NCI-H748 (cell line): ENCODE data around the gene NF1.
"Not testable (repeated sequence)": the region's sequence is repeated elsewhere in the genome, so short reads cannot be mapped to it uniquely, and the experiment has no call there.

ENCODE experiments used
- DNase-seq: peaks from one replicate; lab custom pipeline; 2025; ENCODE audit not compliant: unreplicated experiment; lab: John Stamatoyannopoulos, UW

The NF1 gene

DNA sequence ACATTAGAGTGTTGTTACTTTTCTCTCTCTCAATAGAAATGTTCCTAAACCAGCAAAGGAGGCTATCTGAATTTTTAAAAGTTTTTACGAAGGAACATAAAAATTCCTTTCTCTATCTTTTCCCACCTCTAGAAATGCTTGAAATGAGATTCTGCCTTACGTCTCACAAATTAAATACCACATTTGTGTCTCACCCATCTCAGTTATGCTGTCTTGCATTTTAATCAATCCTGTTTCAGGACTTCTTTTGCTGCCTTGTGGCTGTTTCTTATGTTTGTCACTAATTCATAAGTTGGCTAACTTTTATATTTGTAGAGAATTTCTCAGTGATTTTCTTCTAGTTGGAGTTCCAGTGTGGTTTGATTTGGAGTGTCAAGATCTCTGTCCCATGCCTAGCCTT, 198.8 kb downstream of the NF1 start:
- no peak for DNase-seq

DNA sequence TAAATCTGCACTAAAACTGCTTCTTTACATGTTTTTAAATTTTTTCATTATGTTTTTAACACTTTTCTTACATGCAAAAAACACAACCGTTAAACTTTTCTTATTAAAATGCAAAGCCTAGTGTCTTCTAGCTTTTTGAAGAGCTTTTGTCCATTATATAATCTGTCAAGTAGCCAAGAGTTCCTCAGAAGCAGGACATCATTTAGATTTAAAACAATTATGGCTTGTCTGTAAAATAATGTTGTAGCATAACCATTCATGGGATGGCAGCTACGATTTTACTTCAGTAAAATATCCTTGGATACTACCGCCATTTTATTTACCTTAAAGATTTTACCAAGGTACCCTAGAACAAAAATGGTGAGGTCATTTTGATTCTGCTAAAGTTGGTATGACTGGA, 199.5 kb downstream of the NF1 start:
- no peak for DNase-seq

DNA sequence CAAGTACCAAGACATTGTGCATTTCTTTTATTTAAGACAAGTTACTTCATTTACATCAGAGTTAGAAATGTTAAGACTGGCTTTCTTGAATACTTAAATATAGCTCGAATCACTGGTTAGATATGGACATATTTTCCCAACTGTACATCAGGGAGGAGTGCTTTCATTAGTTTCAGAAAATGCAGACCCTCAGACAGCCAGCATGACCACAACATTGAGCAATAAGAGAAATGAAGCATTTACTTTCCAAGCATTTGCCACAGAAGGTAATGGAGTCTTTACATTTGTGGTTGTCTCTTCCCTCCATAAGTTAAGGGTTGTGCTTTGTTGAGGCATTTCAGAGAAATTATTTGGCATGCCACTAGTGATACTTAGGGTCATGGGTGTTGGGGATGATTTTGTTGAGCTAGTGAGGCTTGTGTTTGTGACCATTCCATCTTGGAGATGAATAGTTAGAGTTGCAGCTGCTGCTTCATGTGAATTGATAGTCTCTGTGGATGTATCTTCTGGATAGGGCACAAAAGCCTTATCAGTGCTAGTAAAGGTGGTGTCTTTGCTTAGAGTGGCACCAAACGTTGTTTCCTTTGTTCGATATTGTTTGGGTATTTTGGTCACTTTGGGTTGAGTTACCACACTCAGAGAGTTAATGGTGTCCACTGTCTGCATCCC, 200.2 kb downstream of the NF1 start:
- no peak for DNase-seq

DNA sequence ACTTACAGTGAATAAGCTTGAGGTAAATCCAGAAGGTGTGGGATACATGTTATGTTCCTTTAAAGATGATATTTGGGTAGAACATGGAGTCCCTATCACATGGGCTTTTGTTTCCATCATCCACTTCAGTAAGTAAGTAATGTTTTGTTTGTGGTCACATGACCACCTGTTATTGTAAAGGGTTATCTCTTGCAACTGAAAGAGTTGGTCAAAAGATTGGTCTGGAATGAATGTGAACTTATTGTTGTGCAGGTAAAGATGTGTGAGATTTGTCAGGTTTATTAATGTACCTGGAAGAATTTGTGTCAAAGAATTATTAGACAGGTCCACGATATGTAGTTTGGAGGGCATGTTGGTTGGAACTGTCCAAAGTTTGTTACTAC, 200.7 kb downstream of the NF1 start:
- no peak for DNase-seq

DNA sequence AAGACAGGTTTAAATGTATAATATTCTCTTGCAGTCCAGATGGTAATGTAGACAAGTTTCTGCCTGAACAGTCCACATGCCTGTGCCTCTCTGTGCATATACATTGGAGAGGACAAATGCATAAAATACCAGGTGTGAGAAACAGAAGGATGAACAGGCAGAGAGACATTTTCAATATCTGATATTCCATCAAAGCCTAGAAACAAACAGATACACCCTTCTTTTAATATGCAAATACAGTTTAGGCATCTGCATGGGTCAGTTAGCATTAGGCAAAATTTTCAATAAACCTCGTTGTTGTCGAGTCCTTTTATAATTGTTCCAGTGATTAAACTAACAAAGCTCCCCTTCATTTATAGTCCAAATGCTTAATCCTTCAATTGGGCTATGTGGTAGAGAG, 201.4 kb downstream of the NF1 start:
- no peak for DNase-seq

DNA sequence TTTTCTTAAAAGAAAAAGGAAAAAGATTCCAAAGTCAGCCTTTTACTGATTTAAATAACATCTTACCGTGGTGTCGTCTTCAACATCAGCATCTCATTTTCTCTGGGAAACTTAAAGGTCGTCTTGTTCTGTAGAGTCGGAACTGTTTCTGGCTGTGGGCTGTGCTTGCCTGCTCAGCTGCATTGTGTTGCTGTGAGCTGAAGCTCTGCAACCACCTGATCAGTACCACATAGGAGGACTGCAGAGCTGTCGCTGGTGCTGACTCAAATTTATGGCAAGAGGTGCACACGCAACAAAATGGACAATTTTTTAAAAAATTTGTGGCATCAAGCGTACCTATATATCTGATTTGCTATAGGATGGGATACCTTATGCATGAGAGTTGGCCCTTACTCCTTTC, 202.3 kb downstream of the NF1 start, which contains the start of gene OMG:
Gene OMG, minus strand, starts transcription at position 150 of the 400 bp plus-strand sequence. CDS start 908 bp downstream, outside the sequence.
- no peak for DNase-seq

DNA sequence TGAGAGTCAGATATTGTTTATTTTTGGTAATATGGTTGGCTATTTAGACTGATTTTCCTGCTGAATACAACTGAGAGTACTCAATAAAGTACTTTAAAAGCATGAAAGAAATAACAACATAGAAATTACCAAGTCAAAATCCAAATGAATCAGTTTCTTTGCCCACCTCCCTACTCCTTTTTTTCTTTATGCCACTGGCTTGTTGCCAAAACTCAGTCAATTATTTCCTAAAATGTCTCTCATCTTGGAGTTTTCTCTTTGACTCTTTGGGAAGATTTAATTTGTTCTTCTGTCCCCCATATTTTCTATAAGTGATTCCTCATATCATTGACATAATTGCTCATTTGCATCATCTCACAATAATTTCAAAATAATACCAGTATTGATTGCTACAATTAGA, 204.8 kb downstream of the NF1 start:
- DNase-seq, result no peak

DNA sequence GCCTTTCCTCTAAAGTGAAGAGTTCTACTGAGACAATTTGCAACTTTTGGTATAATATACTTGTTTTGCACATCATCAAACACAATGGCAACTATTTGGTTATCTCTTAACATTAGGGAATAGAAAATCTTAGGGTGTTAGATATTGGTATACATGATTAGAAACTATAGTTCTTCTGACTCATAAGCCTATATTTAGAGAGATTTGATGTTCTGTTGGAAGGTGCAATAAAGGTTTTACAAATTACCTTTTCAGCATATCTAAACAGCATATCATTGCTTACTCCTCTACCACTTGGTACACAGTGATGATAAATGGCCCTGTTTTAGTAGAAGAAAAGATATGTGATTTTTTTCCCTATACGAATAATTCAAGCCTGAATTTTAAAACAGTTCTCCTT, 212.9 kb downstream of the NF1 start:
- no peak for DNase-seq

DNA sequence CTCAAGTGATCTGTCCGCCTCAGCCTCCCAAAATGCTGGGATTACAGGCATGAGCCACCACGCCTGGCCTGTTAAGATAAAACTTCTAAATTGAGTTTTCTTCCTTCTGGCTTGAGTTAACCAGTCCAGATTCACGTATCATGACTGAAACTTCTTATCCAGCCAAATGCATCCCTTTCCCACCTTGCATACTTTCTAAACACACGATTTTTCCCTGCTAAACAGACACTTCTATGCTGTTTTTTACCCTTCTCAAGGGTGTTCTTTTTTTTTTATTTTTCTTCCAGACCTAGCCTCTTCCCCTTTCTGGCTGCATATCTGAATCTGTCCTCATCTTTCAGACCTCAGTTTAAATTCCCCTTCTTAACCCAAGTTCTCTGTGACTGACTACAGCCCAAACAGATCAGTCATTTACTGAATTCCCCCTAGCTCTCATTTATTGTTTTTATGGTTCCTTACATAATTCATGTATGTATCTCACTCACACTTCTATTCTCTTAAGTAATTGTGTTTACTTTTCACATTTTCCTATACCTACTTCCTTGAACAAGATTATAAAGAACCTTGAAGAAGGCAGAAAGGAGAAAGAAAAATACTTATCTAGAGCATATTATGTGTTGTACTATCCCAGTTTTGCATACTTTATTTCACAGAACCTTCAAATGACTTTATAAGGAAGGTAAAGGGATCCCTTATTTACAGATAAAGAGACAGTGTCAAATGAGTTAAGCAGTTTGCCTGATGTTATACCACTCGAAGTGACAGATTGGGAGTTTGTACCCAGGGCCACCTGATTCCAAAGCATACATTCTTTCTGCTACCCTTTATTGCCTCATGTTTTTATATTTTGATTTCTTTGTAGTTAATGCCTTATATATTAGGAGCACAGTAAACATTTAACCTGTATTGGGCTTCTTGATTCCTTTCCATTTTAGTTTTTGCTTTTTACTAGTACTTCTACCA, 213.9 kb downstream of the NF1 start:
- no peak for DNase-seq

DNA sequence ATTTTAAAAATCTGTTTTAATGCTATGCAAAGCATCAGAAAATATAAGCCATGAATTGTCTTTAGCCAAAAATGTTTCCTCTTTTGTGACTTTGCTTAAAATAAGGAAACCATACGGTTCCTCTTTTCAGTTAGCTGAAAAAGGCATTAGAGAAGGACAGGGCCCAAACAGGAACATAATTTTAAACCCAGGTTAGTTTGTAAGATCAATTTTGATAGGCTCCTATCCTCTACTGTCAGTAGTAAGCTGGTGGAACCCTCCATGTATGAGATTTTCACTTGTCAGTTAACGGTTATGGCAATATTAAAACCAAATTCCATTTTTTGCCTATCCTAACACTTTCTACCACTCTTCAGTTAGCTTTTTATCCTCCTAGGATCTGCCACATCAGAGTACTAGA, 214.8 kb downstream of the NF1 start:
- DNase-seq, result no peak

DNA sequence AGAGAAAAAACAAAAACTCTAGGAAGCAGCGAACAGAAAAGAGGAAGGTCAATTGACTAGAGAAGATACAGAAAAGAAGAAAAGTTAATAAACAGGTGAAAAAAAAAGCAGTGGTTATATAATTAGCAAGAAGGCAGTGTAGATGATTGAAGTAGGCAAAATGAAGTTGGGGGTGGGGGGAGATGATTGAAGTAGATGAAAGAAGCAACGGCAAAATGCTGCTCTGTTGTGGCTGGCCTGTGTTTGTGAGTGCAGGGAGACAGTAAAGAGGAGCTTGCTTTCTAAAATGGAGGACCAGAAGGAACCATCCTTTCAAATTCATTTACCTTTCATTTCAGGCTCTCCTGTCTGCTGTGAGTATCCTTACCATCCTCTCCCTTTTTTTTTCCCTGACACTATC, 215.5 kb downstream of the NF1 start:
- no peak for DNase-seq

DNA sequence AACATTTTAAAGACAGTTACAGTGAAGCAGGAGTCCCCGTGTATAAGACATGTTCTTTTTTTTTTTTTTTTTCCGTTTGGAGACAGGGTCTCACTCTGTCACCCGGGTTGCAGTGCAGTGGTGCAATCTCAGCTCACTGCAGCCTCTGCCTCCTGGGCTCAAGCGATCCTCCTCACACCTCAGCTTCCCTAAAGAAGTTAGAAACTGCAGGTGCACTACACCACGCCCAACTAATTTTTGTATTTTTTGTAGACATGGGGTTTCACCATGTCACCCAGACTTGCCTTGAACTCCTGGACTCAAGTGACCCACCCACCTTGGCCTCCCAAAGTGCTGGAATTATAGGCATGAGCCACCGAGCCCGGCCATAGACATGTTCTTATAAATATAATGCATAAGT, 216.1 kb downstream of the NF1 start:
- DNase-seq, result no peak

DNA sequence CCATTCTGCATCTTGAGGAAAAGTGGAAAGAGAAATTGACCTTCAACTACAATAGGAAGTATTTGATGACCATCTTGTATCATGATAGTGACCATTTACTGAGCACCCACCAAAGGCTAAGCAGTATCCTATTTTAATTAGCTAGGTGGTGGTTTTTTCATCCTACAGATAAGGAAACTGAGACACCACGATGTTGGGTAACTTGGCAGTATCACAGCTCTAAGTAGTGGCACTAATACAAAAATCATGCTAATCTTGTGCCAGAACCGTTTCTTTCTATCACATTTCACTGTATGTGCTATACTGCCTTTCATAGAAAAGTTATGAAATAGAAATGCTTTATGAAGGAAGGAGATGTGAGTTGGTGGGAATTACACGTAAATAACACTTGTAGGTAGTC, 216.7 kb downstream of the NF1 start:
- DNase-seq, result no peak

DNA sequence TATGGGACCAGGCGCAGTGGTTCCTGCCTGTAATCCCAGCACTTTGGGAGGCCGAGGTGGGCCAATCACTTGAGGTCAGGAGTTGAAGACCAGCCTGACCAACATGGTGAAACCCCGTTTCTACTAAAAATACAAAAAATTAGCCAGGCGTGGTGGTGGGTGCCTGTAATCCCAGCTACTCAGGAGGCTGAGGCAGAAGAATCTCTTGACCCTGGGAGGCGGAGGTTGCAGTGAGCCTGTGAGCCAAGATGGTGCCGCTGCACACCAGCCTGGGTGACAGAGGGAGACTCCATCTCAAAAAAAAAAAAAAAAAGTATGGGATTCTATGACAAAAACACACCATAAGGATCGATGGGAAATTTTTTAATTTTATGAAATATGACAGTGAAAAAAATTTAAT, 217.4 kb downstream of the NF1 start:
- not testable (repeated sequence) for DNase-seq

DNA sequence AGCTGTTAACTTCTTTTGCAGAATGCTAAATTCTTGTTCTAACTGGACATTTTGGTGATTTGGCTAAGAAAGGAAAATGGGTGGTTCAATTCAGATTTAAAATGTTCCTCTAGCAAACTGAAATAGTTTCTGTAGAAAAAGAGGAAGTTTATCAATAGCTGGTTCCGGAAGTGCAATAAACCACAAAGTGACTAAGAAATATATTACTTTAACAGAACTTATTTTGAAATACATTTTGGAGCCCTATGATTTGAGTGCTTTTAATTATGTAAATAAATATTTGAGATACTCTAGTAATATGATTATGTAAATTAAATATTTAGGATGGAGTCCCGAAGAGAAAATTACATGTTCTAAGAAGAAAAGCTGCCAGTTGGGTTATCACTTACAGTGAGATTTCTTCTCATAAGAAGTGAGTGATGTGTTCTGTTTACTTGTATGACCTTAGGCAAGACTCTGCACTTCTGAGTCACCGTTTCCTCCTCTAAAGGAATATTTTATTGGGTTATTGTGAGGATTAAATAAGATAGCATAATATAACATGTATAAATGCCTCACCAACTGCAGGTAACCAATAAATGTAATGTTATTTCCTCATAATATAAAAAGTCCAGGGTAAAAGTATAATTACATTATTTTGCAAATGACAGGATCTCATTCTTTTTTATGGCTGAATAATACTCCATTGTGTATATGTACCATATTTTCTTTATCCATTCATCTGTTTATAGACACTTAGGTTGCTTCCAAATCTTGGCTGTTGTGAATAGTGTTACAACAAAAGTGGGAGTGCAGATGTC, 219.4 kb downstream of the NF1 start, which contains the start of gene EVI2B:
Gene EVI2B, minus strand, starts transcription at position 73 of the 800 bp plus-strand sequence. CDS start 8,445 bp downstream, outside the sequence.
- DNase-seq, result no peak

DNA sequence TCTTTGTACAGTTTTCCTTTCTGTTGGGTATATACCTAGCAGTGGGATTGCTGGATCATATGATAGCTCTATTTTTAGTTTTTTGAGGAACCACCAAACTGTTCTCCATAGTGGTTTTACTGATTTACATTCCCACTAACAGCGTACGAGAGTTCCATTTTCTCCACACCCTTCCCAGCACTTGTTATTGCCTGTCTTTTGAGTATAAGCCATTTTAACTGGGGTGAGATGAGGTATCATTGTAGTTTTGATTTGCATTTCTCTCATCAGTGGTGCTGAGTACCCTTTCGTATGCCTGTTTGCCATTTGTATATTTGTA, 220.0 kb downstream of the NF1 start:
- DNase-seq, result no peak

DNA sequence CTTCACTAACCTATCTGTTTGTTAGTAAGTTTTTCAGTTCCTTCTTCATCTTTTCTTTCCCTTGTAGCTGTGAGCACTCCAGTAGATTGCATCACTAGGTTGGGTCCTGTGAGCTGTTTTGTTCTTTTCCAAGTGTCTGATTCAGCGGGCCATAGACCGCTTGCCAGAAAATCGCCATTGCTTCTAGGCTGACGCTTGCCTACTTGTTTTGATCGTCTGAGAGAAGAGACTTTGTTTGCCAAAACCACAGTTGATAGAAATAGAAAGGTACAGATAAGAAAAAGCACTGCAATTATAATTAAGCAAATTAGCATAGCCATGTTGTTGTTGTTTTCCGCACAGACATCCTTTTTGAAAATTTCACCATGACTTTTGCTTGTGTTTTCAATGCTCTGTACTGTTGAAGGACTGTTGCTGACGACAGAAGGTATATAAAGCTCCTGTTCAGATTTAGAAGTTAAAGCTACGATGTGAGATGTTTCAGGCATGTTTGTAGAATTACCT, 223.6 kb downstream of the NF1 start:
- peak; percentile 3 for DNase-seq

DNA sequence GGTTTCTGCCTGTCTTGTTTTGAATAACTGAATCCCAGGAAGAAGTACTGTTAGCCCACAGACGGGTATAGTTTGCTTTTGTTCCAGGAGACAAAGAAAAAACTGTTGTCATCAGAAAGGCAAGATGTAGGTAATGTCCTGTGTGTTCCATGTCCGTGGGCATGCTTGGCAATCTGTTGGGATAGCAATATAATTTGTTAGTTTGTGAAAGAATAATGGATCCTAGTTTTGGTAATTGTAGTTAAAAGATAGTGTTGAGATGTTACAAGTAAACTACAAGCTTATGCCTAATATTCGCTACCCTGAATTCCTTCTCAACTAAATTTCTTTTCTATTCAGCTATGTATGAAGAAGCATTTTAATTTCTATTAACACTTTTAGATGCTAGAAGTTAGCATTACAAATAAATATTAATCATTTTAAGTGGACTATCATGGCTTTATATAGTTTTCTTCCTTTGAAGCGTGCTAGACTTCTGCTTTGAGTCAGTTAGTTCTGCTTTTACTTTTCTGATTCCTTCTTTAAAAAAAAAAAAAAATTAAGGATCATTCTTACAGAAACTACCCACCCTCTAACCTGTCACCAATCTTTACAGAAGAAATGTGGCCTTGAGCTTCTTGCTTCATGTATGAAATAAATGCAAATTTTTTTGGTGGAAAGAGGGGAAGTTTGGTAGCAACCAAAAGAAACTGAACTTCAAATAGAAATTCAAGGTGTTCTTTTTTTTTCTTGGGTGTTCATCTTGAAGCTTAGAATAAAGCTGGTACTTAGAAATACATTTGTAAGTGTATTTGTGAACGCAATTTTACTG, 224.3 kb downstream of the NF1 start:
- no peak for DNase-seq

DNA sequence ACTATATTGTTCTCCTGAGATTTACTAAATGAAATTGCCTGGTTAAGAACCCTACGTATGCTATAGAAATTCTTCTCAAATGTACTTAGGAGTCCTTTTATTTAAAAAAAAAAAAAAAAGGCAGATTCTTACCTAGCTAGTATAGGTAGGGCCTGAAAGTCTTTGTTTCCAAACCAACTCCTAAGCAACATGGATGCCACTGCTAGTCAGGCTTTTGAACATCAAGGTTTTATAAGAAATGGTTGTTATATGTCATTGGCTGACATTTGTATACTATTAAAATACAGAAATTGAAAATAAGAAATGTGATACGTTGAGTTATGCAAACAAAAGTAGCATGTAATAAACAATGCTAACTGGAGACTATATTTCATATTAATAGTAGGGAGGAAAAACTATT, 225.5 kb downstream of the NF1 start:
- DNase-seq, result no peak

DNA sequence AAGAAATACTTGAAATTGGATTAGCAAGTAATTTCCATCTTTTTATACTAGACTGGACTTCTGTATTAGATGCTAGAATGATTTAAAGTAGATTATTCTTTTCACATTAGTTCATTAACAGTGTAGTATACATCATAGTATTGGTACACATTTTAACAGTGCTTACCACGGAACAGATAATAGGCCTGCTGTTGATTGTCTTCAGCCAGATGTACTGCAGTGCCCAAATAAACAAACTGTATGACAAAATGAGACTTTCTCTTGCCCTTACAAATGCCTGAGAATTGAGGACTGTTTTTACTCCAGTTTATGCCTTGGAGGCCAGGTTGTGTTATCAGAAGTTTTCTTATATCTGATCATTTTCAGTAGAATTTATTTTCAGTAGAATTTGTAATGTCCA, 226.0 kb downstream of the NF1 start:
- no peak for DNase-seq

DNA sequence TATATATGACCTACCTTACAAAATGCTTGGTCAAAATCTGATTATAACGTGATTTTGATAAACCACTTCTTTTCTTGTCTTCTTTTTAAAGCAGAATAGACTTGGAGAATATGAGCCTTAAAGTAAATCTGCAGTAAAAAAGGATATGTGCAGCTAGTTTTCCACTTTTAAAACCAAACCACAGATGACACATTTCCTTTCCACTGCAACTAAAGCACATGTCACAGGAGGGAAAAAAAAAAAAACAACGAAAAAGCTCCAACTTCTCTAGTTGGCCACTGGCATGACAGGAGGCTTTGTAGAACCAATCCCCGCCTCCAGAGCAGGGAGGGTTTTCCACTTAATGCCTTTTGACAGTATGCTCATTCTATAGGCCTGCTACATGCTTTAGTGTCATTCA, 226.7 kb downstream of the NF1 start, which contains the start of gene EVI2A:
Gene EVI2A, minus strand, starts transcription at position 142 of the 400 bp plus-strand sequence. CDS start 2,609 bp downstream, outside the sequence.
- DNase-seq, result no peak
